GM12891 (cell line): ENCODE data around the gene BDNF.

Experiments
- DNase-seq: peaks from one replicate; pipeline ENCODE4 v3.0.0; 2011; ENCODE audit warnings: low spot score; ENCODE audit not compliant: insufficient read length
- FAIRE-seq: peaks from 2 replicates; lab custom pipeline; 2011; peaks lifted over from hg19 to GRCh38; lab: Jason Lieb, UNC
- PAX5 ChIP-seq: IDR thresholded peaks from 2 replicates; pipeline ENCODE4 v1.6.1; 2011; ENCODE audit warnings: low read length, moderate library complexity, mild to moderate bottlenecking; ENCODE audit not compliant: insufficient read depth, severe bottlenecking
- POLR2A ChIP-seq: IDR thresholded peaks from 2 replicates; pipeline ENCODE4 v1.6.1; 2011; ENCODE audit warnings: low read depth, low read length, control low read depth
- POLR2AphosphoS5 ChIP-seq: IDR thresholded peaks from 2 replicates; pipeline ENCODE4 v1.6.1; 2011; ENCODE audit warnings: low read depth, low read length, control low read depth
- POU2F2 ChIP-seq: IDR thresholded peaks from 2 replicates; pipeline ENCODE4 v1.6.1; 2011; ENCODE audit warnings: low read depth, mild to moderate bottlenecking, control low read depth, low read length, moderate library complexity
- SPI1 ChIP-seq: IDR thresholded peaks from 2 replicates; pipeline ENCODE4 v1.6.1; 2011; ENCODE audit warnings: low read depth, low read length, control low read depth
- TAF1 ChIP-seq: IDR thresholded peaks from 2 replicates; pipeline ENCODE4 v1.6.1; 2011; ENCODE audit warnings: low read depth, low read length, control low read depth

The BDNF gene

GRCh38 chr11:27615833-27616232 lies 84.4 kb downstream of the BDNF start:
- DNase-seq (no peak), FAIRE-seq (no peak)
- TF ChIP-seq POU2F2 (no peak), SPI1 (no peak), PAX5 (no peak), TAF1 (no peak), POLR2AphosphoS5 (no peak), POLR2A (no peak)

DNA sequence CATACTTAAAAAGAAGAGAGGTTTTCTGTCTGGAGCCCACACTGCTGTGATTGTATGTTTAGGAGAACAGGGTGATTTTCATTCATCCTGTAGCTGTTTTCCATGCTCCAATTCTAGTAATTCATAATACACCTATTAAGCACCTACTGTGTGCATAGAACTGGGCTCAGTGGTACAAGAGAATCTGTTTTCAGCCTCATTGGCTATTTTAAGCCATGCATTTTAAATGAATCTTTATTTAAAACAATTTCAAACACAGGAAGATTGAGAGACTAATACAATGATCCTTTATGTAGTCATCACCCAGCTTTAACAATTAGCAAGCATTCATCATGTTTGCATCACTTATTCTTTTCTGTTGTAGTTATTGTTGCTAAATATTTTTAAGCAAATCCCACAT lies 86.2 kb downstream of the BDNF start:
- no peak for FAIRE-seq
- DNase-seq: no peak
- TF ChIP-seq POU2F2: no peak
- TF ChIP-seq POLR2AphosphoS5: no peak
- TF ChIP-seq SPI1: no peak
- TF ChIP-seq TAF1: no peak
- no peak for TF ChIP-seq PAX5

DNA sequence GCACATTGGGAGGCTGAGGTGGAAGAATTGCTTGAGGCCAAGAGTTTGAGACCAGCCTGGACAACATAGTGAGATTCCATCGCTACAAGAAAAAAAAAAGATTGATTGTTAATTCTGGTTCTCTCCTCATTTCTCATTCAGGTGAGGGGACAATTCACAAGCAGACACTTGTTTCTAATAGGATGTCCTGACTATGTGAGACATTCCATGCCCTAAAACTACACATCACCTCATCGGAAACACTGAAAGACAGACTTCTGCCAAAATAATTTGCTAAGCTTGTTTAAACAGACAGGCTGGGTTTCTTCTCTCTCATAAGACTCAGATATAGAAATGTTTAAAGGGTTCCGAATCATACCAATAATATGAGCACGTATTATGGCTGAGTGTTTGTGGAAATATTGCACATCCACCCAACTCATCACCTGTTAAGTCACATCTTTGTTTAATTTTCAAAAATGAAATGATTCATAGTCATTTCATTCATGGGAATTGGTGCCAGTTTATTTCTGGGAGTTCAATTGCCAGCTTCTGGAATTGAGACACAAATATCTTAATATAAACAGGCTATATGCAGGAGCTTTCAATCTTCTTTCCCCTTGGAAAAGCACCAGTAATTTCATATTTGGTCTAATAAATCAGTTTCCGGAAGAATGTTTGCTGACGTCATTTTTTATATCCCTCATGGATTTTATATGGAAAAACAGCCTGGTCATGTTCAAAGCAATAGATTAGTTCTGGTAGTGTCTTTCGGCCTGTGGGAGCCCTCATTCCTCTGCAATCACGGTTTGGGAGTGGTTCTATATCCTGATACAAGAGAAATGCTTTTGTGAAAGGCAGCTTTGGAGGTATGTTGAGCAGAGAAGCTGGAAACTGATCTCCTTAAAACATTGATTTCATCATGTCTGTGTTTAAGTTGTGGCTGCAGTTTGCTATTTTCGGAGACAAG lies 87.0 kb downstream of the BDNF start:
- FAIRE-seq (no peak), DNase-seq (no peak)
- TF ChIP-seq SPI1: no peak
- TF ChIP-seq POLR2A: no peak
- no peak for TF ChIP-seq POLR2AphosphoS5
- no peak for TF ChIP-seq PAX5
- TF ChIP-seq POU2F2: no peak
- no peak for TF ChIP-seq TAF1

- FAIRE-seq: no peak
Measured at GRCh38 chr11:27611947-27612455, 88.3 kb downstream of the BDNF start.

DNA sequence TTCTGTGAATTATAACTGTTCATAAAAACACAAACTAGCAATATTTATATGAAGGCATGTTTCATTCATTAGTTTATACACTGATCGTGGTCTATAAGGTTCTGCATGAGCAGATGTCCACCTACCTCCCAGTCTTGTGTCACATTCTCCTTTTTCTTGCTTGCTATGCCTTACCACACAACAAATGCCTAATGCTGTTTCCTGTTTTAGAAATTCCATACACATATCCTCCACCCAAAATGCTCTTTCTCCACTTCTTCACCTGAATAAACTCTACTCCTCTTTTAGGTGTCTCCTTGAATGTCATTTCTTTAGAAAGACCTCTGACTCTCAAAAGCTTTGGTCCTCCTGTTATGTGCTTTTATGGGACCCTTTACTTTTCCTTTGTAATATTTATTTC lies 88.9 kb downstream of the BDNF start:
- DNase-seq (no peak), FAIRE-seq (no peak)
- no peak for TF ChIP-seq SPI1
- no peak for TF ChIP-seq POLR2AphosphoS5
- TF ChIP-seq POLR2A: no peak
- TF ChIP-seq TAF1: no peak
- TF ChIP-seq PAX5: no peak
- no peak for TF ChIP-seq POU2F2

More at GRCh38 chr11:27611947-27612455, 88.3 kb downstream of the BDNF start:
- TF ChIP-seq POLR2AphosphoS5: no peak
- no peak for TF ChIP-seq TAF1
- no peak for TF ChIP-seq SPI1
- no peak for TF ChIP-seq POLR2A
- TF ChIP-seq POU2F2: no peak
- no peak for TF ChIP-seq PAX5
- no peak for DNase-seq

GRCh38 chr11:27610946-27611345 lies 89.3 kb downstream of the BDNF start:
- no peak for TF ChIP-seq TAF1
- no peak for DNase-seq
- no peak for FAIRE-seq

- TF ChIP-seq SPI1 (no peak), PAX5 (no peak), POLR2AphosphoS5 (no peak), TAF1 (no peak), POLR2A (no peak), POU2F2 (no peak)
- no peak for DNase-seq
- FAIRE-seq: no peak
Measured at GRCh38 chr11:27610280-27610679, 90.0 kb downstream of the BDNF start.

- no peak for TF ChIP-seq POLR2AphosphoS5
- TF ChIP-seq POLR2A: no peak
- no peak for TF ChIP-seq TAF1
- TF ChIP-seq SPI1: no peak
- TF ChIP-seq POU2F2: no peak
- TF ChIP-seq PAX5: no peak
- DNase-seq (no peak), FAIRE-seq (no peak)
Measured at GRCh38 chr11:27608951-27609350, 91.3 kb downstream of the BDNF start.

DNA sequence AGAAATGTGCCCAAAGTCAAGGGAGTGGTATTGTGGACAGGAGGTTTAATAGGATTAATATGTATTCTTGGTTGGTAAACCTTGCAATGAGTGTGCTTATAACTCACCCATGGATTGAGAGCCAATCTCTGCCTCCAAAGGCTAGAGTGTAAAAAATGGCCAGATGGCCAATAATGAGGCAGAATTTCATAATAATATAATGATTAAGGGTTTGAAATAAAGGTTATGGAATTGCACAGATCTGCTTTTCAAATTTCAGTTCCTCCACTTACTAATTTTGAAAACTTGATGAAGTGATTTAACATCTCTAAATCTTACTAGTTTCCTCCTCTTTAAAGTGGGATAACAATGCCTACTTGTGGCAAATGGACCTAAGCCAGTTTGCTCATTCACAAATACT lies 94.8 kb downstream of the BDNF start:
- no peak for FAIRE-seq
- DNase-seq: no peak
- no peak for TF ChIP-seq POLR2A
- no peak for TF ChIP-seq POLR2AphosphoS5
- no peak for TF ChIP-seq PAX5
